GM12892 (cell line): ENCODE measurements around the gene SDK2.

ENCODE experiments used
- POLR2A ChIP-seq: IDR thresholded peaks from 2 replicates; pipeline ENCODE4 v1.6.1; 2011; ENCODE audit warnings: low read depth, low read length, control low read depth
- POLR2AphosphoS5 ChIP-seq: IDR thresholded peaks from 2 replicates; pipeline ENCODE4 v1.6.1; 2011; ENCODE audit warnings: low read depth, low read length, control low read depth
- TAF1 ChIP-seq: IDR thresholded peaks from 2 replicates; pipeline ENCODE4 v1.6.1; 2011; ENCODE audit warnings: low read depth, mild to moderate bottlenecking, control low read depth, low read length, borderline replicate concordance

DNA sequence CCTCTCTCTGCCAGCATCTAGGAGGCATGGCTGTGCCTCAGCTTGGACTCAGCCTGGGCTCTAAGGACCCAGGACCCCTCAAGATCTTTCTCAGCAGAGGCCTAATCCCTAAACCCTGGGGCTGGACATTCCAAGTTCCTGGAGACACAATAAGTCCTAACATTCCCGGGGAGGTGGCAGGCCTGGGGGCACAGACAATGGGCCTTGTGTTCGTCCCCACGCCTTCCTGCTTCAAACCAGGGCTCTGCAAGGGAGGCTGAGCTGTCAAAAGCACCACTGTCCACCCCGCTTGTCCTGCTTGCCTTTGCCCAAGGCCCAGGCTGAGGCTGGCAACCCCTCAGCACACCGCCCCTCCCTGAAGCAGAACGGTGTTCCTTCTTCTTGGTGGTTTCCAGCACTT, 13.7 kb downstream of the SDK2 start:
- TF ChIP-seq POLR2A (no peak), POLR2AphosphoS5 (no peak), TAF1 (no peak)
